Brain microvascular endothelial cell (primary cell): ENCODE results near the gene EMP2.

Experiments
- DNase-seq: peaks from one replicate; pipeline ENCODE4 v3.0.0-alpha.2; 2020
- H3K27ac ChIP-seq: fragments of 250-450 bp; sonication (Bioruptor Pico); 2 replicates; pipeline ENCODE4 v1.5.1; 2020; ENCODE audit warnings: mild to moderate bottlenecking, moderate library complexity
- H3K27me3 ChIP-seq: fragments of 250-450 bp; sonication (Bioruptor Pico); replicated peaks from 2 replicates; pipeline ENCODE4 v1.5.1; 2020; ENCODE audit warnings: mild to moderate bottlenecking
- H3K36me3 ChIP-seq: fragments of 250-450 bp; sonication (Bioruptor Pico); replicated peaks from 2 replicates; pipeline ENCODE4 v1.5.1; 2020; ENCODE audit warnings: mild to moderate bottlenecking
- H3K4me3 ChIP-seq: 2 replicates; pipeline ENCODE4 v1.5.1; 2011; ENCODE audit warnings: low read depth, mild to moderate bottlenecking, control low read depth, low read length, moderate library complexity
- CTCF ChIP-seq: IDR thresholded peaks from 2 replicates; pipeline ENCODE4 v1.5.1; 2011; ENCODE audit warnings: low read depth, mild to moderate bottlenecking, moderate library complexity, low read length, control low read depth, inconsistent platforms; ENCODE audit errors: missing control alignments
- in situ Hi-C: cut with HindIII; loops from 2 replicates; pipeline ENCODE4 v1.10.0; 2017; ENCODE audit warnings: low sequenced_read_pairs, low pct_ligation_motif_present

EMP2 gene

GRCh38 chr16:10528635-10529034, 51.8 kb downstream of the EMP2 start:
- Histone ChIP-seq H3K4me3 (no peak overlapping the region), H3K27ac (no peak overlapping the region), H3K36me3 (no peaks in the 10 kb centered on the region), H3K27me3 (no peaks in the 10 kb centered on the region)
- no peak for TF ChIP-seq CTCF
- no peak for DNase-seq
- in situ Hi-C loops = loop anchor here (25.0 kb wide), 1 partner anchor 209 kb away; the partner anchor contains the start of gene NUBP1

GRCh38 chr16:10526962-10527361, 53.4 kb downstream of the EMP2 start:
- no peak overlapping the region for H3K27ac ChIP-seq
- no peaks in the 10 kb centered on the region for H3K27me3 ChIP-seq
- H3K36me3 ChIP-seq = no peaks in the 10 kb centered on the region
- TF ChIP-seq CTCF = no peak
- H3K4me3 ChIP-seq = no peak overlapping the region
- no peak for DNase-seq
- in situ Hi-C loops = loop anchor here (25.0 kb wide), 1 partner anchor 210 kb away; the partner anchor contains the start of gene NUBP1

GRCh38 chr16:10525214-10525825, 55.1 kb downstream of the EMP2 start:
- no peak overlapping the region for H3K4me3 ChIP-seq
- DNase-seq = no peak
- TF ChIP-seq CTCF = no peak
- in situ Hi-C loops = loop anchor here (25.0 kb wide), 1 partner anchor 212 kb away; the partner anchor contains the start of gene NUBP1
- no peak overlapping the region for H3K27ac ChIP-seq
- no peaks in the 10 kb centered on the region for H3K36me3 ChIP-seq
- no peaks in the 10 kb centered on the region for H3K27me3 ChIP-seq

- DNase-seq = no peak
- Histone ChIP-seq H3K27ac (no peak overlapping the region), H3K4me3 (no peak overlapping the region), H3K36me3 (no peaks in the 10 kb centered on the region), H3K27me3 (no peaks in the 10 kb centered on the region)
- in situ Hi-C loops = no loop called here
- no peak for TF ChIP-seq CTCF
These were observed 57.4 kb downstream of the EMP2 start for GRCh38 chr16:10522966-10523365.

- no peaks in the 10 kb centered on the region for H3K36me3 ChIP-seq
- no peak overlapping the region for H3K27ac ChIP-seq
- TF ChIP-seq CTCF = peak; percentile 93
- DNase-seq = peak; percentile 52
- H3K27me3 ChIP-seq = no peaks in the 10 kb centered on the region
- H3K4me3 ChIP-seq = no peak overlapping the region
- in situ Hi-C loops = no loop called here
These were observed 58.6 kb downstream of the EMP2 start for GRCh38 chr16:10521681-10522274.
